ENCODE results near the gene TAB2. TPM values are rescaled to one million over a fixed set of nuclear protein-coding genes. Genes with fewer than 3 reads are reported as not detected.

TAB2 gene
- total and polyA plus RNA-seq, 2 of the 8 experiments (the other 6 are each of a cell fraction or from before 2014, with no cell fraction given) = 40.4 to 63.0 TPM

DNA sequence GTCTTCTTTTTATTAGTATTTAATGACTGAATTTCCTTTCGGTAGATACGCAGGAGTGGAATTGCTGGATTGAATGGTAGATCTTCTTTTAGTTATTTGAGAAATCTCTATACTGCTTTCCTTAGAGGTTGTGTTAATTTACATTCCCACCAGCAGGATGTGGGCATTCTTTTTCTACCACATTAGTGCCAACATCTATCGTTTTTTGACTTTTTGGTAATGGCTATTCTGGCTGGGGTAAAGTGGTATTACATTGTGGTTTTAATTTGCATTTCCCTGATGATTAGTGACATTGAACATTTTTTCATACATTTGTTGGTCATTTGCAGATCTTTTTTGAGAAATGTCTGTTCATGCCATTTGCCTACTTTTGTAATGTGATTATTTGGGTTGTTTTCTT, 119.7 kb downstream of the TAB2 start (continued):
- no peak for TF ChIP-seq SRF (IDR thresholded peaks at IDR 0.05; ENCODE audit: low read depth, low read length)
- TF ChIP-seq BACH1 (IDR thresholded peaks at IDR 0.05; ENCODE audit: low read length) = no peak
